GM12865 (cell line): ENCODE measurements around the gene HIBCH.

ENCODE experiments used
- DNase-seq: peaks from one replicate; pipeline ENCODE4 v3.0.0; 2010; ENCODE audit warnings: low read depth
- H3K4me3 ChIP-seq: 2 replicates; pipeline ENCODE4 v1.5.1; 2011; ENCODE audit warnings: mild to moderate bottlenecking, low read depth, low read length, control low read depth
- TF ChIP-seq, protein P1 (sequence below): IDR thresholded peaks from 2 replicates; pipeline ENCODE4 v1.5.1; 2011; ENCODE audit warnings: low read length, control low read depth, low read depth, inconsistent platforms; ENCODE audit not compliant: insufficient read depth; ENCODE audit errors: missing control alignments

HIBCH gene

GRCh38 chr2:190167702-190168101 lies 151.9 kb downstream of the HIBCH start:
- TF ChIP-seq, protein P1, sequence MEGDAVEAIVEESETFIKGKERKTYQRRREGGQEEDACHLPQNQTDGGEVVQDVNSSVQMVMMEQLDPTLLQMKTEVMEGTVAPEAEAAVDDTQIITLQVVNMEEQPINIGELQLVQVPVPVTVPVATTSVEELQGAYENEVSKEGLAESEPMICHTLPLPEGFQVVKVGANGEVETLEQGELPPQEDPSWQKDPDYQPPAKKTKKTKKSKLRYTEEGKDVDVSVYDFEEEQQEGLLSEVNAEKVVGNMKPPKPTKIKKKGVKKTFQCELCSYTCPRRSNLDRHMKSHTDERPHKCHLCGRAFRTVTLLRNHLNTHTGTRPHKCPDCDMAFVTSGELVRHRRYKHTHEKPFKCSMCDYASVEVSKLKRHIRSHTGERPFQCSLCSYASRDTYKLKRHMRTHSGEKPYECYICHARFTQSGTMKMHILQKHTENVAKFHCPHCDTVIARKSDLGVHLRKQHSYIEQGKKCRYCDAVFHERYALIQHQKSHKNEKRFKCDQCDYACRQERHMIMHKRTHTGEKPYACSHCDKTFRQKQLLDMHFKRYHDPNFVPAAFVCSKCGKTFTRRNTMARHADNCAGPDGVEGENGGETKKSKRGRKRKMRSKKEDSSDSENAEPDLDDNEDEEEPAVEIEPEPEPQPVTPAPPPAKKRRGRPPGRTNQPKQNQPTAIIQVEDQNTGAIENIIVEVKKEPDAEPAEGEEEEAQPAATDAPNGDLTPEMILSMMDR, result no peak
- no peak overlapping the region for H3K4me3 ChIP-seq
- DNase-seq, result no peak

- TF ChIP-seq, protein P1, result no peak
- no peak for DNase-seq
- no peak overlapping the region for H3K4me3 ChIP-seq
Observed at GRCh38 chr2:190165491-190165890, 154.1 kb downstream of the HIBCH start.

GRCh38 chr2:190162851-190163250 lies 156.8 kb downstream of the HIBCH start:
- H3K4me3 ChIP-seq, result no peak overlapping the region
- no peak for DNase-seq
- TF ChIP-seq, protein P1, result no peak

- DNase-seq, result no peak
- H3K4me3 ChIP-seq, result no peak overlapping the region
- TF ChIP-seq, protein P1, result no peak
Observed at GRCh38 chr2:190159453-190159852, 160.2 kb downstream of the HIBCH start.

DNA sequence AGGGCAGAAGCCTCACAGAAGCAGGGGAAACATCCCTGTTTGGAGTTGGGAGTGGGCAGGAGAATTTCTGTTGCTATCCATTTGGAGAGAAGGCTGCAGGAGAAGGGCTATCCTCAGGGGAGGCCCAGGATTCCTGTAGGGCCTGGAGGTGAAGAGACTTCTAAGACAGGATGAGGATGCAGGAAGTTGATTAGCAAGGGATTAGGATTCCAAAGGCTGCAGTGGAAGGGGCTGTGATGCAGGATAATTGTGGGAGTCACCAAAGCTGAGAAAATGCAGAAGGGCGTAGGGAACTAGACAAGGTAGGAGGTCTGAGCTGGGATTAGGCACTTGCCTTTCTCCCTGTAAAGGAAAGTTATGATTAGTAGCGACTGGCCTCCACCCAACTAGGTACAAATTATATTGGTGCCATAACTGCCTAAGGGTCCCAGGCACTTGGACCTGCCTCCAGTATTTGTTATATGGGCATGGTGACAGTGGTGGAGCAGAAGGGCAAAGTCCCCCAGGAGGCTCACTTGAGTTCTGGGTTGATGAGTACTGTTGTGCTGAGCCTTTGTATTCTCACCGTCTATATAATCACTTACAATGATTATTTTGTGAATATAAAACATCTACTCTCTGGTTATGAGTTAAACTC lies 160.7 kb downstream of the HIBCH start:
- TF ChIP-seq, protein P1, result no peak
- no peak for DNase-seq
- no peak overlapping the region for H3K4me3 ChIP-seq

- peak; percentile 68 for DNase-seq
- peak overlapping the region; percentile 16; the same call in 1 of the 2 replicates for H3K4me3 ChIP-seq
Observed at GRCh38 chr2:190157613-190158528, 161.8 kb downstream of the HIBCH start.

- no peak overlapping the region for H3K4me3 ChIP-seq
- TF ChIP-seq, protein P1, result no peak
- DNase-seq, result no peak
Observed at GRCh38 chr2:190156530-190157212, 163.0 kb downstream of the HIBCH start.
